GM03348 (cell line): ENCODE data around the gene FGFR3.

ENCODE experiments used
- DNase-seq: peaks from one replicate; pipeline ENCODE4 v3.0.0; 2012; ENCODE audit warnings: low spot score

FGFR3 gene

DNA sequence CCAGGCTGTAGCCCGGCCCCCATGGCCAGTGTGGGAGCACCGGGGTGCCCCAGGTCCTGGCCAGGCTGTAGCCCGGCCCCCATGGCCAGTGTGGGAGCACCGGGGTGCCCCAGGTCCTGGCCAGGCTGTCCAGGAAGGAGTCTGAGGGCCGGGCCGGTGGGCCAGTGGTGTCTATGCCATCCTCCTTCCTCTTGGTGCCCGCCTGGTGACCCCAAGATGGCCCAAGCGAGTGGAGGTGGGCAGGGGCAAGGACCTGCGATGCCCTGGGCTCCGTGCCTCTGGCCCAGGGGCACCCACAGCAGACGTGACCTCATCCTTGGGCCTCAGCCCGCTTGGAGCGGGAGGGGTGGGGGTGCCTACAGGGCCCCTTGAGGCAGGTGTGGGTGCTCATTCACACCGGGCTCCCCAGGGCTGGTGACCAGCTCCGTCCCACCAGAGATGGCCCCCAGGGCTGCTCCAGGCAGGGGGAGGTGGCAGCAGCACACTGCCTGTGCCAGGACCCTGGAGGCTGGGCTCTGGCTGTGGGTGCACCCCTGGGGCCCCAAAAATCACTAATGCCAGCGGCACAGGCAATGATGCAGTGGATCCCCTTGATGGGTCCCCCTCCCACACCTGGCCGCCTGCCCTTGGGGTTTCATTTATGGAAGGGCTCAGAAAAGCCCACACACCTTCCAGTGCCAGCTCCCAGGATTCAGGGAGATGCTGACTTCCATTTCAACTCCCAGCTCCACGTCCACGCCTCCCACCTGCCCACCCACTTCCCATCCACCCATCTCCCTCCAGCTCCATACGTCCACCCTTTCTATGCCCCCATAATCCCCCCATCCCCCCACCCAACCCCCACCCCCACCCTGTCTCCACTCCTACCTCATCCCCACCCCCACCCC lies 36.0 kb upstream of the FGFR3 start:
- DNase-seq = no peak

DNA sequence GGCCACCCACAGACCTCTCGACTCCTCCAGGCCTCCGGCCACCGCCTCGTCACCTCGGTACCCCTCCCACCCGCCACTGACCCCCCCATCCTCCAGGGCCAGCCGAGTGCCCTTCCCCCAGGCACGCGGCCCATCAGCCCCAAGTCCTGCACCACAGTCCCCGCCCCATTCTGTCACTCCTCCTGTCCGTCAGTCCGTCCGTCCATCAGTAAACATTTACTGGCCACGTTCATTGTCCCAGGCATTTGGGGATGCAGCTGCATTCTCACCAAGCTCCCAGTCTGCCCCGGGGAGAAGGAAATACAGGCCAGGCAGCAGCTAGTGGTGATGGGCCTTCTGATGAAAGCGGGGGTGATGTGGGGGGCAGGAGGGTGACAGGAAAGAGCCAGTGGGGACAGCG lies 35.3 kb upstream of the FGFR3 start:
- DNase-seq = no peak

DNA sequence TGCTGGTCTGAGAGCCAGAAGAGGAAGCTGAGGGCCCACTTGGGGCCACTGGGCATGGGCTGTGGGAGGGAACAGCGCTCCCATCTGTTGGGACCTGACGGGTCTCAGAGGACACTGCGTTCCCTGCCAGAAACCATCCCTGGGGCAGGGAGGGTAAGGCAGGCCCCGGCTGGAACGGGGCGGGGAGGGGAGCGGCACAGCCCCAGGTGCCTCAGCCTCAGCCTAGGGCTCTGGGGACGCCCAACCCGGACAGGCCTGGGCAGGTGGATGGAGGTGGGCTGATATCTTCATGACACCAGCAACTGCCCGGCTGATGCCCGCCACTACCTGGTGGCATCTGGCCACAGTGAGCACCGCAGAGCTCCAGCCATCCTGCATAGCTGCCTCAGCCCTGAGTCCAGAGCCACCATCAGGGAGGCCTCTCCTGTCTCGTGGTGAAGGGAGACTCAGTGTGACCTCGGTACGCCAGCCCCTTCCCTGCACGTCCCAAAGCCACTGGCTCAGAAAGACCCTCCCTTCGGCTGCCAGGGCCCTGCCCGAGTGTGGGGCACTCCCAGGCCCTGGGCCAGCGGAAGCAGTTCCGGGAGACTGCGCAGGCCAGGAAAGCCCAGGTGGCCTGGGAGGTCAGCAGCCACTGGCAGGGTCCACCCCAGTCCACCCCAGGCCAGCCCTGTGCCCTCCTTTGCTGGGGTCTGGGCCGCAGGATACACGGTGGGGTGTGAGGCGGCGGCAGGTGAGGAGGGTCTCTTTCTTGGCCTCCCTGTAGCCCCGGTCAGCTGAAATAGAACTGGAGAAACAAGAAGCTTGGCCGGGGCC lies 34.6 kb upstream of the FGFR3 start:
- DNase-seq = no peak

DNA sequence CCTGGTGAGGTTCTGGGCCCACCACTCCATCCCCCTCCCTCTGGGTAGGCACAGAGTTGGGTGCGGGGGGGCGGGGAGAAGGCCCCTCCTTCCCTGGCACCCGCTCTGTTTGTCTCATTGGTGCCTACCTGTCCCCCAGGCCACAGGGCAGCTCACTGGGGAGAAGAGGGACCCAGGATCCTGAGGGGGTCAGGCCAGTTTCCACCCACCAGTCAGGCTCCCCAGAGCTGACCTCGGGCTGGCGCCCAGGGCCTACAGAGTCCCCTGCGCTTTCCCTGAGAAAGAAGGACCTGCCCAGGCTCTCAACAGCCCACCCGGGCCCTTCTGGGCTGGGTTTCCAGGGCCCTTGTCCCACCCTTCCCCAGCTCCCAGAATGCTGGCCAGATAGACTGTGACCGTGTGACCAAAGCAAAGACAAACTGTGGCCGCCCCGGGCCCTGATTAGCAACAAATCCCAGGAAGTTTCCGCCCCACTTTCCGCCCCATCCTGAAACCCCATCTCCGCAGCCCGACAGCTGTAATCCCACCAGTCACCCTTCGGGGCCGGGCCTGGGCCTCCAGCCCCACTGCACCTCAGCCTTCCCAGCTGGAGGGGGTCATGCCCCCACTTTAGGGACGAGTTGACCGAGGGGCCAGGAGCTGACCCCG lies 33.8 kb upstream of the FGFR3 start:
- no peak for DNase-seq

DNA sequence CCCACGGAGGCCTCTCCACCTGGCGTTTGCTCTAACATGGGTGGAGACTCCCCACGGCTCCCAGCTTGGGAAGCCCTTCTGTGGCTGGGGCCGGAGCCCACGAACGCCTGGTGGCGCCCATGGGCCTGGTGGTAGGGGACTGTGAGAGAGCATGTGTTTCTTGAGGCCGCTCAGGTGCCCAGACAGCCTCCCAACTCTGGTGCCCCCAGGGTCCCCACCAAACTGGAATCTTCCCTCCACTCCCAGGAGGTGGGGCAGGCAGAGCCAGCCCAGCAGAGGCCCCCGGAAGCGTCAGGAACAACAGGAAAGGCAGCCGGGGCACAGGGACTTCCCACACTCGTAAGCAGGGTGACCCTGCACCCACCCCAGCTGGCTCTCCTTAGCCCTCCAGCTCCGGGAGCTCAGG lies 33.3 kb upstream of the FGFR3 start:
- no peak for DNase-seq

DNA sequence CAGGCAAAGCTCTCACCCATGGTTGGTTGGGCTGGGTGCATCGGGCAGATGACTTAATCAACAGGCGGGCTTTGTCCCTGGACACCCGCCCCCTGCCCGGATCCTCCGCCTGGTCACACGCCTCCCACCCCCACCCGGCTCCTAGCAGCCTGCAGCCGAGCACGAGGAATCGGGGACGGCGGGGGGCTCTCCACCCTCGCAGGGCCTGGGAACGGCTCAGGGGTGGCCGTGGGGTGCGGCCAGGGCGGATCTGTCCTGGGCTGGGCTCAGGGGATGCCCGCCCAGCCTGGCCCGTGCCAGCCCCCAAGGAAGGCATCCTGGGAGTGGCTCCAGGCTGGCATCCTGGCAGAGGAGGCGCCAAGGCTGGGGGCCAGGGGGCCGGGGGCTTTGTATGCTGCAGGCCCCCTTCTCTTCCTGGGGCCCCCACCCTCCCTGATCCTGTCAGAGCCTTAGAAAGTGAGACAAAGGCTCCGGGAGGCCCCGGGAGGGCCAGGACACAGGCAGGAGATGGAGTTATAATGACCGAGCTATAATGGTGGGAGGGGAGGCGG lies 32.5 kb upstream of the FGFR3 start:
- no peak for DNase-seq

DNA sequence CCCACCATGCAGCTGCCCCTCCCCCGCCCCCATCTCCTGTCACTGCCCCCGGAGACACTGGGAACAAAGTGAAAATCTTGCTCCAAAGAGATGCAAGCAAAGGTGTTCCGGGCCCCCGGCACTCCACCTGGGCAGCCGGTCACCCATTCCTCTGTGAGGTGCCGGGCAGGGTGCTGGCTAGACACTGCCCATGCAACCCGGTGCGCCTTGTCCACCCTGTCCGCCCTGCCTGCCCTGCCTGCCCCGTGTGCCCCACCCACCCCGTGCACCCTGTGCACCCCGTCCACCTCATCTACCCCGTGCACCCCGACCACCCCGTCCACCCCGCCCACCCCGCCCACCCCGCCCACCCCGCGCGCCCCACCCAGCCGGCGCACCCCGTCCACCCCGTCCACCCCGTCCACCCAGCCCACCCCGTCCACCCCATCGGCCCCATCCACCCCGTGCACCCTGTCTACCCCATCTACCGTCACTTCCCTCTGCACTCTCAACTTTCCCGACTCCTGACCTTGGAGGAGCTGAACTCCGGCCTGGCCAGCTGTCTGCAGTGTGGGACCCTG lies 31.9 kb upstream of the FGFR3 start:
- DNase-seq = no peak

DNA sequence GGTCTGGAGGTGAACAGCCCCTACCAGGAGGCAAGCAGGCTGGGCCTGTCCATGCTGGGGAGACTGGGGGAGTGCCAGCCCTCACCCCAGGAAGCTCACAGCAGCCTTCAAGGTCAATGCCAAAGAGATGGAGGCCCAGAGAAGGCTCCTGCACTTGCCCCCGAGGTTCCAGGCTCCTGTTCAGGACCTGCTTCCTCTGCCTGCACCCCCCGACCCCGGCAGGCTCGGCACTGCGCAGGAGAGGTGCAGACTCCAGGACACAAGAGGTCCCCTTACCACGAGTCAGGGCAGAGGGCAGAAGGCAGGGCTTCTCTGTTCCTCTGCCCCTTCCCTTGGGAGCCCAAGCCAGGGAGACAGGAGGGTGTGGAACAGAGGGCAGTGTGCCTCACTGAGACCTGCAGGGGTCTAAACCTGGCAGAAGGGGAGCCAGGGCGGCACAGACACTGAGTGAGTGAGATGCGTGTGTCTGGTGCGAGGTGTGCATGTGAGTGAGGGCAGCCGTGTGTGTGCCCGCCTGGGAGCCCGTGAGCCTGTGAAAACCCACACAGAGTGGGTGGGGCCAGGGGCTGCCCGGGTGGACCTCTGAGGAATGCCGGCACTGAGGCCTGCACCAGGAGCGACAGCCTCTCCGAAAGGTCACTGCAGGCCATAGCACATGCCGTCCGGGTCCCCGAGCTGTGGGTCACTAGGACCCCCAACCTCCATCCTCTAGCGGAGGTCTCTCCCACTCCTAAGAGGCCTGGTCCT lies 30.7 kb upstream of the FGFR3 start:
- no peak for DNase-seq

DNA sequence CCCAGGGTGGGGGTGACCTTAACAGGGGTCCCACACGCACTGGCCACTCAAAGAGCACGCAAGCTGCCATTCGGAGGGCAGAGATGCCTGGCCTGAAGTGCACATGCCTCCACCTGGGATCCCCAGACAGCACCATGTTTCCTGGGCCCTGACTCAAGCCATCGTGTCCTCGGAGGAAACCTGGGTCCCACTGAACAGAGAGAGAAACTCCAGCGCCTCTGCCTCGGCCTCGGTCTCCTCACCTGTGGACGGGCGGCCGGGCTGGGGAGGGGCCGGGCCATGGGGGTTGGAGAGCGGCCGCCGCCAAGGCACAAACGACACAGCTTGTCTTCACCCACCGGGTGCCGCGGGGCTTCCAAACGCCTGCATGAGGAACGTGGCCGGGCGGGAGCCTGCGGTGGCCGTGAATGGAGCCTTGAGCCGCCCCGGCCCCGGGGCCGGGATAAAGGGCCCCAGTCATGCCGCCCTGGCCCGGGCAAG lies 30.0 kb upstream of the FGFR3 start:
- no peak for DNase-seq

DNA sequence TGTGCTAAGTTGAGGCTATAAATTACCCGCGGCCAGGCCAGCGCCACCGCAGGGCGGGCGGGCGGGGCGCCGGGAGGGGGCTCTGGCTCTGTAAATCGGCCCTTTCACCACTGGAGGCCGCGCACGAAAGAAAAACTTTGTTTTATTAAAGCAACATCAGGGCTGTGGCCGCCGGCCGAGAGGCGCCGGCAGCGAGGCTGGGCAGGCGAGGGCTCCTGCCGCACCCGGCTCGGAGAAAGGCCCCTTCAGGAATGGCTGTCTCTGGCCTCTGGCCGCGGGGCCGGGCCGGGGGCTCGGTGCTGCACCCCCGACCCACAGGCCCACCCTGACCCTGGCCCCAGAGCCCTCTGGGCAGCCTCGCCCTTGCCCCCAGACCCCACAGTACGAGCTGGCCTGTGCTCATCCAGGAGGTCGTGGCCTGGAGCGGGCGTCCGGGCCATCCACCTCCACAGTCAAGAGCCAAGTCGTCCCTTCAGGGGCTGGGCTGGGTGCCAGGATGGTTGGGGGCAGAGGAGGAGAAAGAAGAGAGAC lies 29.5 kb upstream of the FGFR3 start:
- DNase-seq = peak; percentile 88

DNA sequence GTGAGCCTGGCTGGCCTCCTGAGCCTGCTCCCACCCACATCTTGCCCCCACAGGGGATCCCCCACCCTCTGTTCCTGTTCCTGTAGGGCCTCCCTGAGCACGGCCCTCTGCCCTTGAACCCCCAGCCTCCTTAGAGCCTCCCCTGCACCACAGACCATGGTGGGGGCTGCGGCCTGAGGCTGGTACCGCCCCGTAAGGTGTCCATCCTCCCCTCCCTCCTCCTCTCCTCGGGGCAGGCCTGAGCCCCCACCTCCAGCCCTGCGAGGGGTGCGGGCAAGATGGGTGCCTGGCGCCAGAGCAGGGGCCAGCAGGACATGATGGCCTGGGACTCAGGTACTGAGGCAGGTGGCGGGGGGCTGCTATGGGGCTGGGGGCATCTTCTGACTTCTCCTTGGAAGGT lies 28.4 kb upstream of the FGFR3 start:
- DNase-seq = no peak

DNA sequence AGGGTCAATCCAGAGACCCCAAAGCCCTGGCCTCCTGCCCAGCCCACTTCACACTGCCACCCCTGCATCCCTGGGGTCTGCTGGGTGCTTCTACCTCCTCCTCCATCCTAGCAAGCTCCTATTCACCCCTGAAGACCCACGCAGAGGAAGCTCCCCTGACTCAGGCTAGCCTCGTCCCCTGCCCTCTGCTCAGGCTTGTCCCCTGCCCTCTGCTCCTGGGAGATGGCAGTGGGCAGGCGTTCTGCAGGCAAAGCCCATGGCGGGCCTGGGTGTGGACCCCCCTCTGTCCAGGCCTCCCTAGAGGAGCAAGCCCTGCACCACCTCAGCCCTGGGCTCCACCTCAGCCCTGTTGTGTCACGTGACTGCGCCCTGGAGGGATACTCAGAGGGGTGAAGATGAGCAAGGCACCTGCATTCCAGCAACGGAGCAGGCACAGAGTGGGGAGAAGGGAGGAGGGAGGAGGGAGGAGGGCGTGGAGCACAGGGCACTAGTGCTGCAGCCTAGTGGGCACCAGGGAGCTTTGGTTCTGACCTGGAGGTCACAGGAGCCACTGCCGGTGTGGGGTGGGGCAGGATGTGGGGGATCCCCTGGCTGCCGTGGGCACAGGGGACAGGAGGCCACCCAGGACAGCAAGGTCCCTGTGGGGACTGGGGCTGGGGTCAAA lies 27.6 kb upstream of the FGFR3 start:
- no peak for DNase-seq

DNA sequence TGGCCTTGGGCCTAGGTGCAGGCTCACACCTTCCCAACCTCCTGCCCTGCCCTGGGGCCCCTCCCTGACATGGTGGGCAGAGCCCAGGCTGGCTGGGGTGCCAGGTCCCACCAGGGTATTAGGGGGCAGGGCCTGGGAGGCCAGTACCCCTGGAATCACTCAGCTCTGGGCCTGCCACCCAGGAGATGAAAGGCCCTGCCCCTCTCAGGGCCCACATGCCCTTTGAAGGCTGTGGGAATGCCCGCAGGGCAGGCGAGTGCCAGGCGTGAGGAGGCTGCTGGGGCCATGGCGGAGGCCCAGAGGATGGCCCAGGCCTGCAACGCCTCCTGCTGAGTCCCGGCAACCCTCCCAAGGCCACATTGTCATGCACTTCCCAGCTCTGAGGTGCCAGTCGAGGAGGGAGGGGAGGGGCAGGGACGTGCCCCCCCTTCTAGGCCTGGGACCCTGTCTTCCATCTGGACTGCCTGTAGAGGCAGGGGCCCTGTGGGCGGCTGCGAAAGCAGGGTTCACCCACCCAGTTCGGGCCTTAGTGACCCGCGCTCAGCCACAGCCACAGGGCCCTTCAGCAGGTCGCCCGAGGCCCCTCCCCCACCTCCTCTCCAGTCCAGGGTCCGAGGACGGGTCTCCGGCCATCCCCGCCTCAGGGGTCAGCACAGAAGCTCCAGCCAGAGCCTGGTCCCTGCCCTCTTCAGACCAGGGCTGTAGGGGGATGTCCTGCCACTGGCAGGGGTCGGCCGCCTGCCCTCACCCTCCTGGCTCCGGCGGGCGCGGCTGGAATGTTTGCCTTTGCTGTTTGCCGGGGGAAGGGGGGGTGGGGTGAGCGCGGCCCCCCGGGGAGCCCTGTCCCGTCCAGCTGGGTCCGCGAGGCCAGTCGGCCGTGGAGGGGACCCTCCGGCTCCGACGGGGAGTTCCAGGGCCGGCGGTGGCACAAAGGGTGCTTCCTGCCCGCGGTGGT lies 26.7 kb upstream of the FGFR3 start:
- DNase-seq = no peak

DNA sequence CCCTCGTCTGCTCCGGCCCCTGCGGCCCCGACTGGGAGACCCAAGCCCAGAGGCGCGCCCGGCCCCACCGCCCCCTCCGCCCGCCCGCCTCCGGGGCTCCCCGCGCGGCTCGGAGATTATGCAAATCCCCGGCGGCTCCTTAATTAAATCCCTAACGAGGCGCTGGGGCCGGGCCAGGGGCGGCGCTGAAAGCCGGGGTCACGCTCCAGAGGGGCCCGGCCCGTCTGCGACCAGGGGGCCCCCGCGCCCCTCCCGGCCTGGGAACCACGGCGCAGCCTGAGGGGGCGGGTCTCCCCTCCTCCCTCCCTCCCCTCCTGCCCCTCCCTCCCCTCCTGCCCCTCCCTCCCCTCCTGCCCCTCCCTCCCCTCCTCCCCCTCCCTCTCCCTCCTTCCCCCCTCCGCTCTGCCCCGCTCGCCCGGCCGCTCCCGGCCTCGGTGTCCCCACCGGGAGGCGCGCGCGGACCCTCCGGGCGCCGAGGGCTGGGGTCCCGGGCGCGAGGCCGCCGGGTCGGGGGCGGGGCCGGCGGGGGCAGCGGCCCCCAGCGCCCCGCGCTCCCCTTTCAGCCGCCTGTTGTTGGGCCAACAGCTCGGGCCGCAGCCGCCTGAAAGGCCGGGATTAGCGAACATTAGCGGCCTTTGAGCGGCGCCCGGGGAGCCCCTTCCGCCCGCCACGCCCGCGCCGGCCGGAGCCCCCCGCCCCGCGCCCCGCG lies 25.9 kb upstream of the FGFR3 start:
- DNase-seq = peak; percentile 60

DNA sequence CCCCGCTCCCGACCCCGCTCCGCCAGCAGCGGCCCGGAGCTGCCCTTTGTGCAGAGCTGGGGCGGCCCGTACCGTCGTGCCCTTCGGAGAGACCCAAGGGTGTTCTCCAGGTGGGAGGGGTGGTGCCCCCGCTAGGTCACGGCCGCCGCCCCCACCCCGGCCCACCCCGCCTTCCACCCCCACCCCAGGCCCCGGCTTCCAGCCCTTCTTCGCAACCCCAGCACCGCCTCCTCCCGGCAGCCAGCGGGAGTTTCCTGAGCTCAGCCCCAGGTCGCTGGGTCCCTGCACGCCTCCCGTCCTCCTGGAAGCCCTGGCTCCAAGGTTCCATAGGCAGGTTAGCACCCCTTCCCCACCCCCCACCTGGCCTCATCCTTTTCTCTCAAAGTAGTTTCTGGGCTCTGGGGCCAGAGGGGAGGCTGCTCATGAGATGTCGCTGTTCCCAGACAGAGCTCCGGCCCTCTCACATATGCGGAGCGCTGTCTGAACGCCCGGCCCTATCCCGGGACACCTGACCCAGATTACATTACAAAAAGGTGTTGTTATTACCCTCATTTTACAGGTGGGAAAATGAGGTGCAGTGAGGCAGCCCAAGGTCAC lies 25.2 kb upstream of the FGFR3 start:
- peak; percentile 78 for DNase-seq

DNA sequence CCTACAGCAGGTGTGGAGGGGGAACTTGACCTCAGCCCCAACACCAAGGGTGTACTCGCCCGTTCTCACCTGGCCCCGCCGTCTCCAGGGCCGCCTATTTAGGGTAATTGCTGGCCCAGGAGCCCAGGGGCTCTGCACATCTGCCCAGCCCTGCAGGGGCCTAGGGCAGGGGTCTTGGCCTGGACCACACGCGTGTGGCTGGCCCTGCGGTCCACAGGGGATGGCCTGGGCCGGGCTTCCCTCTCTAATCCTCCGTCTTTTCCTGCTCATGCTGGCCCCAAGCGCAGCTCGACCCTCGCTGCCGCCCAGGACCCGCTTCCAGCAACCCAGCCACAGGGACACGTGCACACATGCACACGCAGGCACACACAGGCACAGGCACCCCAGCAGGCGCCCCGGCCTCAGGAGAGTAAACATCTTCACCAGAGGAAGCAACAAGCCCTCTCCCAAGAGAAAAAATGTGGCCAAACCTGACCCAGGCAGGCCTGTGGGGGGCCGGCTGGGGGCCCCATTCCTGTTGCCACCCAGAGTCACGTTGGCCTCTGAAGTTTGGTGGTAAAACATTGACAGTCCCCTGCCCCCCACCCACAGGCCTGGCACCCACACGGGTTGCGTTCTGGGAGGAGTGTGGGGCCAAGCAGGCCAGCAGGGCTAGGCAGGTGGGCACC lies 24.6 kb upstream of the FGFR3 start:
- no peak for DNase-seq

DNA sequence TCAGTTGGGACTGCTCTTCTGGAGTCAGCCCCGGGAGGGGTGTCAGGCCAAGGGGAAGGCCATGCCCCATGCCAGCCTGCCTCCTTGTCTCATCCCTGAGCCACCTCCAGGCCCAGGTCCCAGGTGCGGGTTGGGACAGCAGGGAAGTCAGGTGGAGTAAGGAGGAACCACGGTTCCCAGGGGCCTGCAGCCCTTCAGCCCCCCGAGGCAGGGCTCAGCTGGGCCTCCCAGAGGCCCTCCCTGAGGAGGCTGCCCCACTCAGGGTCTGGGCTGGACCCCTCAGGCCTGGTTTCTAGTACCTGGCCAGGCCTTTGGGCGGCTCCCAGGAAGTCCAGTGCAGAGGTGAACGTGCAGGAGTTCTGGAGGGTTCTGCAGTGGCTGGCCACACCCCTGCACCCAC lies 23.4 kb upstream of the FGFR3 start:
- DNase-seq = no peak

DNA sequence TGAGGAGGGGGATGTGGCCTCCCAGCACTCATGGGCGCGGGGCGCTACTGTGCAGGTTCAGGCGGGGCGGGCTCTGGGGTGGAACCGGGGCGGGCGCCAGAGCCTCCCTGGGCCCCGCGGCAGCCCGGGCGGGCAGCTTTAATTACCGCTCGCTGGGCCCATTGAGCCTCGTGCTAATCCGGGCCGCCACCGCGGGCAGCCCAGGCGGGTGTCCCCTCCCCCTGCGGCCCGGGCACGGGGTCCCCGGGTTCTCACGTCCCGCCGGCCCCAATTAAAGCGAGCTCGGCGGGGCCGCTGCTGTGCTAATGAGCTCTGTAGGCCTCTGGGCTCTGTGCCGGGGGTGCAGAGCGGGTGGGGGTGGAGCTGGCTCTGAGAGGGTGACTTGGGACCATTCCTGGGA lies 22.8 kb upstream of the FGFR3 start:
- DNase-seq = no peak
